ENCODE data around the gene CTU1. TPM values are rescaled to one million over a fixed set of nuclear protein-coding genes. Genes with fewer than 3 reads are reported as not detected.

CTU1 gene
- total RNA-seq, 3 donors from 2014 or later: 24.1 to 29.3 (median 27.7) TPM

GRCh38 chr19:51091126-51091525 is 17.1 kb downstream of the CTU1 start:
- no peaks in the 10 kb centered on the region for H3K4me1 Mint-ChIP-seq (ENCODE audit: low read depth)
- ATAC-seq: no peak
- H3K4me3 Mint-ChIP-seq: no peak overlapping the region
- no peaks in the 10 kb centered on the region for H3K27me3 Mint-ChIP-seq (ENCODE audit: low read depth)
- no peak for DNase-seq
- H3K36me3 Mint-ChIP-seq (ENCODE audit: insufficient read depth): peaks cover 4% of the 10 kb centered on the region
- no peaks in the 10 kb centered on the region for H3K9me3 Mint-ChIP-seq

DNA sequence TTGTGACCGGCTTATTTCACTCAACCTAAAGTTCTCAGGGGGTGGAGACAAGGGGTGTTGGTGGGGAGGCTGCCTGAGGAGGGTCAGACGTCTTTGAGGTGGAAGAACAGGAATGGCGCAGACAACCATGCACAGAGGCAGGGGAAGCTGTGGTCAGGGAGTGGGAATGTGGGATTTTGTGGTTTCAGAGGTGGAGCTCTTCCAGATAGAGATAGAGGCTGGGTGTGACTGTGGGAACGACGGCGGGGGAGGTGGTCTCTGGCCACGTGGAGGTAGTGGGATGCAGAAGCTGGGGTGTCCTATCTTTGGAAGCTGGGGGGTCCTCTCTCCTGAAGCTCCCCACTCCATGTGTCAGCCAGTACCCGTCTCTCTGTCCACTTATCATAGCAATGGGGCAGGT is 17.7 kb downstream of the CTU1 start:
- H3K4me3 Mint-ChIP-seq: no peak overlapping the region
- no peak for ATAC-seq
- no peaks in the 10 kb centered on the region for H3K4me1 Mint-ChIP-seq (ENCODE audit: low read depth)
- DNase-seq: no peak
- H3K36me3 Mint-ChIP-seq (ENCODE audit: insufficient read depth): peaks cover 4% of the 10 kb centered on the region
- no peaks in the 10 kb centered on the region for H3K27me3 Mint-ChIP-seq (ENCODE audit: low read depth)
- no peaks in the 10 kb centered on the region for H3K9me3 Mint-ChIP-seq

DNA sequence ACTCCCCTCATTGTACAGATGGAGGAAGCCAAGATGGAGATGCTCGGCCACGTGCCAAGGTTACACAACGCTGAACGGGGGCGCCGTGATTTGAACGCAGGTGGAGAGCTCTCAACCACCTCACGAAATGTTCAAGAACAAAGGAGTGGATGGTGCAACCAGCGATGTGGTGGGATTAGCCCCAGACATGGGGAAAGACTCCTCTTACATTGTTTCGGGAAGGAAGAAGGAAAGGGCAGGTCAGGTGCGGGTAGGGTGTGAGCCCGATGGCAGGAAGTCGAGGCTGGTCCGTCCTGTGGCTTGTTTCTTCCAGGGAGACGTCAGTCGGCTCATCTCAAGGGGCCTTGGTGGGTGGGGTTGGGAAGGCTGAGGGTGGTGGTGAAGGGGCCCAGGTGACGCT is 18.4 kb downstream of the CTU1 start:
- no peak overlapping the region for H3K4me3 Mint-ChIP-seq

GRCh38 chr19:51086153-51086850 is 21.9 kb downstream of the CTU1 start:
- Mint-ChIP-seq H3K27me3 (ENCODE audit: low read depth) (peaks cover 8% of the 10 kb centered on the region), H3K4me1 (ENCODE audit: low read depth) (no peaks in the 10 kb centered on the region), H3K9me3 (no peaks in the 10 kb centered on the region), H3K4me3 (no peak overlapping the region), H3K36me3 (ENCODE audit: insufficient read depth) (peaks cover 6% of the 10 kb centered on the region)
- ATAC-seq (no peak), DNase-seq (no peak)

More for the DNA sequence above, 18.4 kb downstream of the CTU1 start:
- ATAC-seq (no peak), DNase-seq (no peak)
- Mint-ChIP-seq H3K4me1 (ENCODE audit: low read depth) (no peaks in the 10 kb centered on the region), H3K9me3 (no peaks in the 10 kb centered on the region), H3K36me3 (ENCODE audit: insufficient read depth) (peaks cover 4% of the 10 kb centered on the region), H3K27me3 (ENCODE audit: low read depth) (no peaks in the 10 kb centered on the region)

- Mint-ChIP-seq H3K27me3 (ENCODE audit: low read depth) (peaks cover 8% of the 10 kb centered on the region), H3K4me3 (no peak overlapping the region), H3K36me3 (ENCODE audit: insufficient read depth) (peaks cover 6% of the 10 kb centered on the region), H3K4me1 (ENCODE audit: low read depth) (no peaks in the 10 kb centered on the region), H3K9me3 (no peaks in the 10 kb centered on the region)
- no peak for ATAC-seq
- DNase-seq: no peak
Observed at GRCh38 chr19:51084505-51084904, 23.7 kb downstream of the CTU1 start.

DNA sequence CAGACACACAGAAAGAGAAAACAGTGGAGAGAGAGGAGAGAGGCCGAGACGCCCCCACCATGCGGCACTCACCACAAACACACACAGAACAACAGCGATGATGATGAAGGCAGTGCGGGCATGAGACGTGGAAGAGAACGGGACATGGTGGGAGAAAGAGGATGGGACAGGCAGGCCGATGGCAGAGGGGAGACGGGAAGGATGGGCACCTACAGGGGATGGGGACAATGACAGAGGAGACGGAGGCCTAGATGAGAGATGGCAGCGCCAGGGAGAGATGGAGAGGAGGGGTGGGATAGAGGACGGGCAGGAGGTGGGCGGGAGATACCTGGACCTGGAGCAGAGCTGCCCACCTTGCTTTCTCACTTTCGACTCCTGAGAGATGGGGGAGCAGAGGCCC is 24.4 kb downstream of the CTU1 start:
- Mint-ChIP-seq H3K9me3 (no peaks in the 10 kb centered on the region), H3K4me3 (no peak overlapping the region), H3K4me1 (ENCODE audit: low read depth) (no peaks in the 10 kb centered on the region), H3K27me3 (ENCODE audit: low read depth) (peaks cover 8% of the 10 kb centered on the region), H3K36me3 (ENCODE audit: insufficient read depth) (peaks cover 4% of the 10 kb centered on the region)
- ATAC-seq: no peak
- no peak for DNase-seq

GRCh38 chr19:51083181-51083580 is 25.0 kb downstream of the CTU1 start:
- Mint-ChIP-seq H3K9me3 (no peaks in the 10 kb centered on the region), H3K4me1 (ENCODE audit: low read depth) (no peaks in the 10 kb centered on the region)

DNA sequence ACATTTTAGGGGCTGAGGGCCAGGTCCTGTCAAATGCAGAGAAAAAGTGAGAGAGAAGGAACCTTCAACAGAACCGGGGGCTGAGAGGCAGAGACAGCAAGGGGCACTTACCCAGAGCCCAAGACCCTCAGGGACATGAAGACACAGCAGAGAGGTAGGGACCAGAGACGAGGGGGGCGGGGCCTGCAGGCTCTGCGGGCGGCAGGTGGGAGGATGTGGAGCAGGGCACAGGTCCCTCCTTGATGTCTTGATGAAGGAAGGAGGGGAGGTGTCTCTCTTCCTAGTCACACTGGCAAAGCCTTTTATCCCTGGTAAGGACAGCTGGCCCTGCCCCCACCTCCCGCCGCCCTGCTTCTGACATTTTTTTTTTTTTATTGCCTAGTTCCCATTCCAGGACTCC is 25.6 kb downstream of the CTU1 start, which contains the start of gene KLK14:
KLK14 (minus strand) TSS at position 277 of the 400 bp plus-strand sequence; CDS start at position 4, 273 bp downstream.
- H3K27me3 Mint-ChIP-seq (ENCODE audit: low read depth): peaks cover 8% of the 10 kb centered on the region
- no peaks in the 10 kb centered on the region for H3K9me3 Mint-ChIP-seq
- DNase-seq (no peak), ATAC-seq (no peak)
- H3K4me1 Mint-ChIP-seq (ENCODE audit: low read depth): no peaks in the 10 kb centered on the region
- H3K4me3 Mint-ChIP-seq: no peak within 1 kb of the TSS
- H3K36me3 Mint-ChIP-seq (ENCODE audit: insufficient read depth): peaks cover 4% of the 10 kb centered on the region

More at GRCh38 chr19:51083181-51083580, 25.0 kb downstream of the CTU1 start:
- DNase-seq (no peak), ATAC-seq (no peak)
- Mint-ChIP-seq H3K36me3 (ENCODE audit: insufficient read depth) (peaks cover 4% of the 10 kb centered on the region), H3K4me3 (no peak overlapping the region), H3K27me3 (ENCODE audit: low read depth) (peaks cover 8% of the 10 kb centered on the region)

- Mint-ChIP-seq H3K36me3 (ENCODE audit: insufficient read depth) (peaks cover 1% of the 10 kb centered on the region), H3K9me3 (no peaks in the 10 kb centered on the region), H3K4me3 (no peak overlapping the region), H3K27me3 (ENCODE audit: low read depth) (peaks cover 8% of the 10 kb centered on the region), H3K4me1 (ENCODE audit: low read depth) (no peaks in the 10 kb centered on the region)
- ATAC-seq: no peak
- DNase-seq: no peak
Observed at GRCh38 chr19:51081476-51081875, 26.7 kb downstream of the CTU1 start.

DNA sequence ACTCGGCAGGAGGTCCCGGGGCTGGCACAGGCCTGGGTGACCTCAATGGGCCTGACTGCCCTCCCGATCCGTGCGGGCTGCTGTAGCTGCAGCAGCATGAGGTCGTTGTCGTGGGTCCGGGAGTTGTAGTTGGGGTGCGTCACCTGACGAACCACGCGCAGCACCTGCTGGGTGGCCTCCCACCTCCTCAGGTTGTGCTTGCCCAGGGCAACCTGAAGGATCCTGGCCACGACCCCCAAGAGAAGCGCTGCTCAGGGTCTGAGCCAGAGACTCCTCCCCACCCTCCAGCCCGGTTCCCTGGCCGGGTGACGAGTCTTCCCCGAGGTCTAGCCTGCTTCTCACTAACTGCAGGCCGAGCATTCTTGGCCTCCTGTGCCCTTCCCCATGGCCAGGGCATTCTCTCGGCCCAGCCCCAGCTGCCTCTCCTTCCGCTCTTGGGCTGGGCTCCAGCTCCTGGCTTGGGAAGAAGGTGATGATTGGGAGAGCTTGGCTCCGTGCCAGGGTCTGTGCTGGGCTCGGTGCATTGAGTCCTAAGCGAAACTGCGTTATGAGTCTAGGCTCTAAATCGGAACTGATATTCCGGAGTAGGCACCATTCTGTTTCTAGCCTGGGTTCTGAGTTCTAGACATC is 28.6 kb downstream of the CTU1 start:
- Mint-ChIP-seq H3K27me3 (ENCODE audit: low read depth) (peaks cover 8% of the 10 kb centered on the region), H3K9me3 (no peaks in the 10 kb centered on the region), H3K36me3 (ENCODE audit: insufficient read depth) (peaks cover 1% of the 10 kb centered on the region), H3K4me3 (no peak overlapping the region), H3K4me1 (ENCODE audit: low read depth) (no peaks in the 10 kb centered on the region)
- ATAC-seq (no peak), DNase-seq (no peak)

DNA sequence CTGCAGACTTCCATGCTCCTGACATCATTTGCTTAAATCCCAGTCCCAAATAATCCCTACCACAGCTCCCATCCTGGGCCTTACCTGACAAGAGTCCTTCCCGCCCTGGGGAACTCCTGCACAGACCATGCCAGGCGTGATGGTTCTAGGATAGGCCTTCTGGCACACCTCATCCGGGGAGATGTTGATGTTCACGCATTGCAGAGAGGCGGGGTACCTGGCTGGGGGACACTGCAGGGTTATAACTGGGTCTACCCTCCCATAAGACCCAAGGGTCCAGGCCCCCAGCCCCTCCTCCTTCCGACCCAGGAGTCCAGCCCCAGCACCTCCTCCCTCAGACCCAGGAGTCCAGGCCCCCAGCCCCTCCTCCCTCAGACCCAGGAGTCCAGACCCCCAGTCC is 29.5 kb downstream of the CTU1 start:
- no peak overlapping the region for H3K4me3 Mint-ChIP-seq
- H3K27me3 Mint-ChIP-seq (ENCODE audit: low read depth): peaks cover 11% of the 10 kb centered on the region
- peaks cover 7% of the 10 kb centered on the region for H3K9me3 Mint-ChIP-seq
- H3K36me3 Mint-ChIP-seq (ENCODE audit: insufficient read depth): peaks cover 1% of the 10 kb centered on the region
- DNase-seq (no peak), ATAC-seq (no peak)
- no peaks in the 10 kb centered on the region for H3K4me1 Mint-ChIP-seq (ENCODE audit: low read depth)

- no peaks in the 10 kb centered on the region for H3K4me1 Mint-ChIP-seq (ENCODE audit: low read depth)
- DNase-seq: no peak
- peaks cover 4% of the 10 kb centered on the region for H3K27me3 Mint-ChIP-seq (ENCODE audit: low read depth)
- H3K9me3 Mint-ChIP-seq: peaks cover 12% of the 10 kb centered on the region
- no peak for ATAC-seq
- no peaks in the 10 kb centered on the region for H3K36me3 Mint-ChIP-seq (ENCODE audit: insufficient read depth)
- H3K4me3 Mint-ChIP-seq: no peak overlapping the region
Observed at GRCh38 chr19:51078104-51078503, 30.1 kb downstream of the CTU1 start.

GRCh38 chr19:51076631-51077213 is 31.5 kb downstream of the CTU1 start:
- Mint-ChIP-seq H3K27me3 (ENCODE audit: low read depth) (peaks cover 4% of the 10 kb centered on the region), H3K4me1 (ENCODE audit: low read depth) (no peaks in the 10 kb centered on the region), H3K9me3 (peaks cover 12% of the 10 kb centered on the region), H3K36me3 (ENCODE audit: insufficient read depth) (no peaks in the 10 kb centered on the region), H3K4me3 (no peak overlapping the region)
- no peak for DNase-seq
- no peak for ATAC-seq

DNA sequence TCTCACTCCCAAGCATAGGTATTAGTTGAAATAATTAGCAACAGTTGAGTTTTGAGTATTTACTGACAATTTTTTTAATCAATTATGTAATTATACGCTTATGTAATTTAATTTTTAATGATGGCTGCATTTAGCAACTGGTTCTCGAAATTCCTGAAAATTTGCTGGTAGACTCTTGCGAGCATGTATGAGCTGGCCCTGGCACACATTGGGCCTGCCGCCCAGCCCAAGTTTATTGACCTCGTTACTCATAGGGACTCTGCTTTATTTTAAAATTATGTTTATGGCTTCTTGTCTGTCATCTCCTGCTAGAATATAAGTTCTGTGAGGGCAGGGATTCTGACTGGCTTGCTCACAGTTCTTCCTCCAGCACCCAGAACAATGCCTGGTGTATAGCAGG is 32.2 kb downstream of the CTU1 start:
- no peak for DNase-seq
- Mint-ChIP-seq H3K4me1 (ENCODE audit: low read depth) (no peaks in the 10 kb centered on the region), H3K4me3 (no peak overlapping the region), H3K27me3 (ENCODE audit: low read depth) (peaks cover 4% of the 10 kb centered on the region), H3K36me3 (ENCODE audit: insufficient read depth) (no peaks in the 10 kb centered on the region), H3K9me3 (peaks cover 12% of the 10 kb centered on the region)
- ATAC-seq: no peak

GRCh38 chr19:51071095-51071405 is 37.2 kb downstream of the CTU1 start:
- Mint-ChIP-seq H3K4me3 (no peak overlapping the region), H3K36me3 (ENCODE audit: insufficient read depth) (no peaks in the 10 kb centered on the region), H3K9me3 (peaks cover 12% of the 10 kb centered on the region), H3K4me1 (ENCODE audit: low read depth) (no peaks in the 10 kb centered on the region), H3K27me3 (ENCODE audit: low read depth) (peaks cover 23% of the 10 kb centered on the region)
- ATAC-seq (no peak), DNase-seq (no peak)

Measured in activated T-cell treated with anti-CD3 and anti-CD28 coated beads, Interleukin-2, amount 50 U/mL, for 4 hours (primary cell).